Gastrocnemius medialis (tissue), 4 donors: ENCODE results near the gene MAML2.

ENCODE experiments used
- POLR2A ChIP-seq, 2 donors: fragments of 450-650 bp; IDR thresholded peaks; one replicate each; pipeline ENCODE4 v1.6.1; 2017; ENCODE audit warnings: antibody characterized with exemption in 2 of 2, mild to moderate bottlenecking in 2 of 2, moderate library complexity in 2 of 2
- TF ChIP-seq, protein P1 (sequence below), 5 experiments: fragments of 450-650 bp in 3 of 5; fragments of 200-600 bp in 2 of 5; sonication (generic) in 2 of 5; IDR thresholded peaks in 4 of 5; conservative IDR thresholded peaks in 1 of 5; 1 replicate in 4 of 5; 2 replicates in 1 of 5; pipeline ENCODE4 v1.5.1; 2016 to 2019; ENCODE audit warnings: antibody characterized with exemption in 5 of 5, mild to moderate bottlenecking in 3 of 5, moderate library complexity in 3 of 5

DNA sequence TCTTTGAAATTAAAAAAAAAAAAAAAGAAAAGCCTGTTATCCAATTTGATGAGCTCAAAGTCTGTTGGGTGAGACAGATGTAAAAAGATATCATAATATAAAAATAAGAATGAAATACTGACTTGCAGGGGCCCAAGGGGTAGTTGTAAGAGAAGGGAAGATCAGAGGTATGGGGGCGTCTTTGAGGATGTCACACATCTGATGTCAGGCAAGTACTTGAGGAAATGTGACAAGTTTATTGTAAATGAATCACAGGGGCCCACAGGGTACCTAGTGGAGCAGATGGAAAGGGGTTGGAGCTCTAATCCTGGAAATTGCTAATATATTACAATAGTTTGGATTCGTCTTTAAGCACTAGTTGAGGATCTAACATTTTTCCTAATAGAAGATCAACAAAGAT, 131.6 kb downstream of the MAML2 start:
- TF ChIP-seq, protein P1, sequence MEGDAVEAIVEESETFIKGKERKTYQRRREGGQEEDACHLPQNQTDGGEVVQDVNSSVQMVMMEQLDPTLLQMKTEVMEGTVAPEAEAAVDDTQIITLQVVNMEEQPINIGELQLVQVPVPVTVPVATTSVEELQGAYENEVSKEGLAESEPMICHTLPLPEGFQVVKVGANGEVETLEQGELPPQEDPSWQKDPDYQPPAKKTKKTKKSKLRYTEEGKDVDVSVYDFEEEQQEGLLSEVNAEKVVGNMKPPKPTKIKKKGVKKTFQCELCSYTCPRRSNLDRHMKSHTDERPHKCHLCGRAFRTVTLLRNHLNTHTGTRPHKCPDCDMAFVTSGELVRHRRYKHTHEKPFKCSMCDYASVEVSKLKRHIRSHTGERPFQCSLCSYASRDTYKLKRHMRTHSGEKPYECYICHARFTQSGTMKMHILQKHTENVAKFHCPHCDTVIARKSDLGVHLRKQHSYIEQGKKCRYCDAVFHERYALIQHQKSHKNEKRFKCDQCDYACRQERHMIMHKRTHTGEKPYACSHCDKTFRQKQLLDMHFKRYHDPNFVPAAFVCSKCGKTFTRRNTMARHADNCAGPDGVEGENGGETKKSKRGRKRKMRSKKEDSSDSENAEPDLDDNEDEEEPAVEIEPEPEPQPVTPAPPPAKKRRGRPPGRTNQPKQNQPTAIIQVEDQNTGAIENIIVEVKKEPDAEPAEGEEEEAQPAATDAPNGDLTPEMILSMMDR (IDR thresholded peaks at IDR 0.05 in 4 of 5, conservative IDR thresholded peaks at IDR 0.05 in 1 of 5), result no peak
- no peak for TF ChIP-seq POLR2A (IDR thresholded peaks at IDR 0.05)
